HCT116 (cell line): ENCODE measurements around the gene G6PC3. TPM values are rescaled to one million over a fixed set of nuclear protein-coding genes. Genes with fewer than 3 reads are reported as not detected.
A peak's percentile ranks its signal among the peaks of the same experiment; 100 is the strongest.

ENCODE experiments used
- ATAC-seq: fragments of 200-7000 bp; cut with Tn5 transposase; 2 replicates; pipeline ENCODE4 v1.9.1; 2020; ENCODE audit warnings: mild to moderate bottlenecking, moderate library complexity
- BruUV-seq: library from RNA; stranded (reverse); fragments of 400-500 nt; replicated peaks from 2 replicates; lab custom pipeline; 2021; lab: Mats Ljungman, UMichigan
- CTCF ChIA-PET: fragments of 300-600 bp; sonication (Branson Sonifier 250); formaldehyde crosslinking; loops from one replicate; lab custom pipeline; 2021; ENCODE audit warnings: antibody characterized with exemption; lab: Charles Lee
- POLR2A ChIA-PET: fragments of 300-600, 350-600 bp; sonication (Branson Sonifier 250); formaldehyde crosslinking; loops from one replicate; lab custom pipeline; 2021; ENCODE audit warnings: antibody characterized with exemption; lab: Charles Lee
- RAD21 ChIA-PET, 2 experiments: fragments of 300-600 bp; sonication (Branson Sonifier 250); formaldehyde crosslinking; loops; one replicate each; lab custom pipeline; 2023; ENCODE audit warnings: low total read pairs in 2 of 2; ENCODE audit not compliant: uncharacterized antibody in 2 of 2, unreplicated experiment in 2 of 2, low non-redundant PET in 1 of 2; lab: Charles Lee
- DNase-seq: peaks from one replicate; pipeline ENCODE4 v3.0.0-alpha.2; 2010; ENCODE audit warnings: low read depth, low spot score
- H2AFZ ChIP-seq: fragments of 200-600 bp; shearing (Covaris generic), sonication (generic); 2 replicates; pipeline ENCODE4 v1.6.1; 2017; ENCODE audit warnings: low read depth, mixed run types, mixed read lengths, antibody characterized with exemption, low read length; ENCODE audit not compliant: poor library complexity, severe bottlenecking
- H3K27ac ChIP-seq: 2 replicates; pipeline ENCODE4 v1.5.1; 2012; ENCODE audit warnings: low read depth, low read length
- H3K27me3 ChIP-seq: fragments of 200-600 bp; sonication (generic); 2 replicates; pipeline ENCODE4 v1.6.1; 2016; ENCODE audit warnings: mixed run types, low read length, mixed read lengths; ENCODE audit not compliant: insufficient read depth
- H3K36me3 ChIP-seq, 2 experiments: fragments of 200-500 bp in 1 of 2; fragments of 200-600 bp in 1 of 2; sonication (Bioruptor generic) in 1 of 2; sonication (generic) in 1 of 2; 2 replicates each; pipeline versions ENCODE4 v1.5.1 to v1.6.1; 2014 to 2016; ENCODE audit warnings: low read length in 2 of 2, inconsistent platforms in 1 of 2, mixed read lengths in 1 of 2, mixed run types in 1 of 2; ENCODE audit not compliant: insufficient read depth in 2 of 2, control insufficient read depth in 1 of 2
- H3K4me1 ChIP-seq, 2 experiments: fragments of 200-600 bp in 1 of 2; sonication (generic) in 1 of 2; 2 replicates each; pipeline versions ENCODE4 v1.5.1 to v1.6.1; 2012 to 2017; ENCODE audit warnings: low read length in 2 of 2, inconsistent platforms in 1 of 2, mild to moderate bottlenecking in 1 of 2, mixed read lengths in 1 of 2, mixed run types in 1 of 2, moderate library complexity in 1 of 2; ENCODE audit not compliant: insufficient read depth in 2 of 2, control insufficient read depth in 1 of 2
- H3K4me2 ChIP-seq: fragments of 200-600 bp; sonication (generic); 2 replicates; pipeline ENCODE4 v1.6.1; 2017; ENCODE audit warnings: mixed run types, low read length, mixed read lengths
- H3K4me3 ChIP-seq, 2 experiments: fragments of 200-600 bp in 1 of 2; sonication (generic) in 1 of 2; replicated peaks in 1 of 2; 2 replicates each; pipeline ENCODE4 v1.5.1; 2011 to 2016; ENCODE audit warnings: low read length in 2 of 2, control low read depth in 1 of 2, low read depth in 1 of 2, mild to moderate bottlenecking in 1 of 2, mixed read lengths in 1 of 2, mixed run types in 1 of 2
- H3K79me2 ChIP-seq: fragments of 200-600 bp; sonication (generic); 2 replicates; pipeline ENCODE4 v1.6.1; 2017; ENCODE audit warnings: mild to moderate bottlenecking, mixed run types, low read length, moderate library complexity, mixed read lengths; ENCODE audit not compliant: insufficient read depth
- H3K9ac ChIP-seq: fragments of 200-600 bp; sonication (generic); 2 replicates; pipeline ENCODE4 v1.6.1; 2016; ENCODE audit warnings: low read length, mixed read lengths
- H3K9me2 ChIP-seq: fragments of 200-600 bp; sonication (generic), shearing (Covaris generic); 2 replicates; pipeline ENCODE4 v1.6.1; 2017; ENCODE audit warnings: mixed run types, mild to moderate bottlenecking, moderate library complexity; ENCODE audit not compliant: insufficient read depth
- H3K9me3 ChIP-seq, 2 experiments: fragments of 200-500 bp in 1 of 2; fragments of 200-600 bp in 1 of 2; sonication (Bioruptor generic) in 1 of 2; sonication (generic) in 1 of 2; 2 replicates each; pipeline ENCODE4 v1.6.1; 2014 to 2017; ENCODE audit warnings: low read length in 2 of 2, mixed read lengths in 2 of 2, inconsistent platforms in 1 of 2, low read depth in 1 of 2, mild to moderate bottlenecking in 1 of 2, mixed run types in 1 of 2, moderate library complexity in 1 of 2; ENCODE audit not compliant: control insufficient read depth in 1 of 2, insufficient read depth in 1 of 2
- H4K20me1 ChIP-seq: fragments of 200-600 bp; sonication (generic), shearing (Covaris generic); 2 replicates; pipeline ENCODE4 v1.6.1; 2017; ENCODE audit warnings: mixed run types, mild to moderate bottlenecking, moderate library complexity; ENCODE audit not compliant: insufficient read depth
- EGR1 ChIP-seq: IDR thresholded peaks from 2 replicates; pipeline ENCODE4 v1.6.1; 2012; ENCODE audit warnings: low read depth
- FOSL1 ChIP-seq: IDR thresholded peaks from 2 replicates; pipeline ENCODE4 v1.6.1; 2012; ENCODE audit warnings: low read depth
- ZFX ChIP-seq: fragments of 450-650 bp; IDR thresholded peaks from 2 replicates; pipeline ENCODE4 v1.6.1; 2017
- ZNF274 ChIP-seq: fragments of 200-500 bp; sonication (Bioruptor generic); IDR thresholded peaks from 2 replicates; pipeline ENCODE4 v1.6.1; 2014; ENCODE audit warnings: mild to moderate bottlenecking, low read depth, low read length, inconsistent platforms
- intact Hi-C: fragments of 100-400 bp; cut with micrococcal nuclease; formaldehyde crosslinking; loops from 2 replicates; pipeline ENCODE4 v1.10.0; 2022
- total RNA-seq: library from RNA; stranded (reverse); gene quantifications from one replicate; pipeline ENCODE4 v1.2.1, GENCODE V29; 2021; ENCODE audit not compliant: unreplicated experiment
- TF ChIP-seq, protein P1 (sequence below): IDR thresholded peaks from 2 replicates; pipeline ENCODE4 v1.6.1; 2012; ENCODE audit warnings: low read depth

Gene G6PC3
- total RNA-seq, 1 experiment from 2014 or later = 50.6 TPM

DNA sequence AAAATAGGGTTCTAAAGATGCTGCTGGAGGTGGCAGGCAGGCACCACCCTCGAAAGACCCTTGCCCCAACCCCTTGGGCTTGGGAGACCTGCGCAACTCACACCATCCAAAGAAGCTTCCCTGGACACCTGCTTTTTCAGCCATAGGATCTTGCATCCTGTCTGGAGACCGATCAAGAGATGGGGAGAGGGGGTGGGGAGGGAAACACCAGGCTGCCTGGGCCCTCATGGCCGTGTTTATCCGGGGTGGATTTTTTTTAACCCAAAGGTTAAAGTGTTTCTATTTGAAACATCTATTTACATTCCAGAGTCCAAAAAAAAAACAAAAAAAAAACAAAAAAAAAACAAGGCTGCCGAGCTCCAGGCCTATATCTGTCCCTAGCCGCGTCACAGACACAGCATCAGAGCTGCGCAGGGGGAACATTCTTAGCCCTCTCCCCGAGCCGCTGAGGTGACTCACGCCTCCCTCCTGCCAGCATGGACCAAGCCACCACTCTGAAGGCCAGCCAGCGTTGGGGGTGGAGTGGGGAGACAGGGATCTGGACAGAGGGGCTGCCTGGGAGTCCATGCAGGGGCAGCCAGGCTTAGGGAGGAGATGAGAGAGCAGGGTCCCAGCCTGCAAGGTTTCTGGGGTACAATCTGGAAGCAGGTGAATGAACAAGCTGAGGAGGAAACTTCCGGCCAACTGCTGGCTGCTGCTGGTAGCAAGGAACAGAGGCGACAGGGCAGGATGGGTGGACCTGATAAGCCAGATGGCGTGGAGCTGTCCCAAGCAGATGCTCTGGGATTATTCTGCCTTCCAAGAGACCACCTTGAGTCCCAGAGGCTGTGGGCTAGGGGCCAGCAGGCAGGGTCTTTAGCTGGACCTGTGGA is 38.1 kb downstream of the G6PC3 start (continued):
- TF ChIP-seq, protein P1, sequence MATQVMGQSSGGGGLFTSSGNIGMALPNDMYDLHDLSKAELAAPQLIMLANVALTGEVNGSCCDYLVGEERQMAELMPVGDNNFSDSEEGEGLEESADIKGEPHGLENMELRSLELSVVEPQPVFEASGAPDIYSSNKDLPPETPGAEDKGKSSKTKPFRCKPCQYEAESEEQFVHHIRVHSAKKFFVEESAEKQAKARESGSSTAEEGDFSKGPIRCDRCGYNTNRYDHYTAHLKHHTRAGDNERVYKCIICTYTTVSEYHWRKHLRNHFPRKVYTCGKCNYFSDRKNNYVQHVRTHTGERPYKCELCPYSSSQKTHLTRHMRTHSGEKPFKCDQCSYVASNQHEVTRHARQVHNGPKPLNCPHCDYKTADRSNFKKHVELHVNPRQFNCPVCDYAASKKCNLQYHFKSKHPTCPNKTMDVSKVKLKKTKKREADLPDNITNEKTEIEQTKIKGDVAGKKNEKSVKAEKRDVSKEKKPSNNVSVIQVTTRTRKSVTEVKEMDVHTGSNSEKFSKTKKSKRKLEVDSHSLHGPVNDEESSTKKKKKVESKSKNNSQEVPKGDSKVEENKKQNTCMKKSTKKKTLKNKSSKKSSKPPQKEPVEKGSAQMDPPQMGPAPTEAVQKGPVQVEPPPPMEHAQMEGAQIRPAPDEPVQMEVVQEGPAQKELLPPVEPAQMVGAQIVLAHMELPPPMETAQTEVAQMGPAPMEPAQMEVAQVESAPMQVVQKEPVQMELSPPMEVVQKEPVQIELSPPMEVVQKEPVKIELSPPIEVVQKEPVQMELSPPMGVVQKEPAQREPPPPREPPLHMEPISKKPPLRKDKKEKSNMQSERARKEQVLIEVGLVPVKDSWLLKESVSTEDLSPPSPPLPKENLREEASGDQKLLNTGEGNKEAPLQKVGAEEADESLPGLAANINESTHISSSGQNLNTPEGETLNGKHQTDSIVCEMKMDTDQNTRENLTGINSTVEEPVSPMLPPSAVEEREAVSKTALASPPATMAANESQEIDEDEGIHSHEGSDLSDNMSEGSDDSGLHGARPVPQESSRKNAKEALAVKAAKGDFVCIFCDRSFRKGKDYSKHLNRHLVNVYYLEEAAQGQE = no peak
- TF ChIP-seq, all 23 proteins: peak for 0

DNA sequence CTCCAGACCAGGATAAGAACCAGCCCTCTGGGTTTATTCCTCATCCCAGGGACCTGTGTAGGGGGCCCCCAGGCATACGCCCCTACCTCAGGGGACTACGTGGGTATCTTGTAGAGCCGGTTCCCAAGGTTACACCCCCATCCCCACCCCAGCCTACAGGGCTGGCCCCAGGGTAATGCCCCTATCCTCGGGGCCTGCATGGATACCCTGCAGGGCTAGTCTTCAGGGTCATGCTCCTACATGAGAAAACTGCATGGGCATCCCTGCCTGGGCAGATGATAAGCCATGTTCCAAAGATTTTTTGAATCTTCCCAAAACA is 38.7 kb downstream of the G6PC3 start:
- no peak for DNase-seq

More for the DNA sequence above, 38.7 kb downstream of the G6PC3 start:
- H4K20me1 ChIP-seq = no peaks in the 10 kb centered on the region
- POLR2A ChIA-PET = no interaction called here
- intact Hi-C loops = no loop called here
- no peaks in the 10 kb centered on the region for H3K36me3 ChIP-seq
- TF ChIP-seq ZNF274 (no peak), ZFX (no peak), EGR1 (no peak), FOSL1 (no peak)
- RAD21 ChIA-PET = no interaction called here
- H3K4me1 ChIP-seq = peaks cover 46 to 63% of the 10 kb centered on the region in 2 experiments
- H3K27ac ChIP-seq = peak overlapping the region; percentile 9; the same call in 1 of the 2 replicates
- ATAC-seq = no peak
- no peaks in the 10 kb centered on the region for H3K9me2 ChIP-seq
- H3K27me3 ChIP-seq = no peaks in the 10 kb centered on the region
- peak overlapping the region; percentile 55 for H3K4me2 ChIP-seq
- H3K4me3 ChIP-seq = no peak overlapping the region
- BruUV-seq = no TSS peak
- CTCF ChIA-PET = interaction anchor here (1.2 kb wide), 1 partner anchor 26 kb away, joined by 5 read pairs; no protein-coding TSS in a partner anchor
- no peak overlapping the region for H3K9ac ChIP-seq
- H2AFZ ChIP-seq = no peak overlapping the region
- H3K79me2 ChIP-seq = no peaks in the 10 kb centered on the region
- H3K9me3 ChIP-seq = no peaks in the 10 kb centered on the region
